Medulla oblongata (tissue), 1 donor: ENCODE data around the gene MORC3.
"Not testable (repeated sequence)": the region's sequence is repeated elsewhere in the genome, so short reads cannot be mapped to it uniquely, and the experiment has no call there.

Source experiments
- DNase-seq: peaks from one replicate; pipeline ENCODE4 v3.0.0-alpha.2; 2015; ENCODE audit errors: extremely low spot score

The MORC3 gene

DNA sequence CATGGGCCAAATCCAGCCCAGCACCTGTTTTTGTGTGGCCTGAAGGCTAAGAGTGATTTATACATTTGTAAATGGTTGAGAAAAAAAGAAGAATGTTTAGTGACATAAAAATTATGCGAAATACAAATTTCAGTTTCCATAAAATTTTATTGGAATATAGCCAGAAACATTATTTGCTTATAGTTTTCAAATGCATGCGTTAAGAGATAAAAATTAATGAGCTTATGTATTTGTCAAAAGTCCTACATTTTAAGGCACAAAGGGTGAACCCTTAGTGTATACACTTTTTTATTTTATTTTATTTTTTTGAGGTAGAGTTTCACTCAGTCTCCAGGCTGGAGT lies 2.1 kb downstream of the MORC3 start:
- DNase-seq = no peak

DNA sequence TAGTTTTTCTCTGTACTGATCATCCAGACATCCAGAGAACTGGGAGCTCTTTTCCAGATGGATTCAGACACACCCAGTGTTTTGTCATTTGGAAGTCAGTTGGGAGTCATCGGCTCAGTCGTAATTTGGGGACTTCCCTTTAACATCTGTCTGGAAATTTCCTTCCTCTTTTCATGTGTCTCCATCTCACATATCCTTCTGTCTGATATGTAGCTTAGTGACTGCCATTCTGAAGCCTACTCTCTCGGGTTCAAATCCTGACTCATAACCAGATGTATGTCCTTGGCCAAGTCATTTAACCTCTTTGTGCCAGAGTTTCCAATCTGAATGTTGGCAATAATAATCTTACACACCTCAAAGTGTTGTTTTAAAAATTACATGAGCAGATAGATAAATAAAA lies 3.0 kb downstream of the MORC3 start:
- DNase-seq = peak; percentile 52

DNA sequence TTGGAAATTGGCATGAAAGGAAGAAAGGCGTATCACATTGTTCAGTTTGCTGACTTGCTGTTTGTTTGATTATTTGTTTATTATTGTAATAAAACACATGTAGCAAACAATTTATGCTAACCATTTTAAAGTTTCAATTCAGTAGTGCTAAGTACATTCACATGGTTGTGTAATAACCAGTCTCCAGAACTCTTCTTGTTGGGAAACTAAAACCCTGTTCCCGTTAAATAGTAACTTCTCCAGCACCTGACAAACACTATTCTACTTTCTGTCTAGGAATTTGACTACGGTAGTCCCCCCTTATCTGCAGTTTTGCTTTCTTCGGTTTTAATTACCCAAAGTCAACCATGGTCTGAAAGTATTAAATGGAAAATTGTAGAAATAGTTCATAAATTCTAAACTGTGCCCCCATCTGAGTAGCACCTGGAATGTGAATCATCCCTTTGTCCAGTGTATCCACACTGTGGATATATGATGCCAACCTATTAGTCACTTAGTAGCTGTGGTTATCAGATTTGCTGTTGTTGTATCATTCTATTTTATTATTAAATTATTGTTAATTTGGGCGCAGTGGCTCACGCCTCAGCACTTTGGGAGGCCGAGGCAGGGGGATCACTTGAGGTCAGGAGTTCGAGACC lies 5.5 kb downstream of the MORC3 start:
- DNase-seq = no peak

DNA sequence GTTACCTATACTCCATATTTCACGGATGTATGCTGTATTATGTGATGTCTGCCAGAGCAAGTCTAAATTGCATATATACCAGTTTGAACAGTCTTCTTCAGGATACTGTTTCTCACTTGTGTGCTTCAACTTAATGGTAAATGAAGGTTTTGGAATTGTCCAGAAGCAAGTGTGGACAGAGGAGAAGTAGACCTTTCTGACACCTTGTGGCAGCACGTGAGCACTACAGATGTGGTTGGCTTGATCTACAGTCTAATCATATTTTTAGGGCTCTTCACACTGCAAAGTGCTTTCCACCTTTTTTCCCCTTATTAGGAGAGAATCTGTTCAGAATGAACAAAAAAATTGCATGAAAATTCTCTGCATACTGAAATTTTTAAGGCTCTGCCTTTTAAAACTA lies 10.9 kb downstream of the MORC3 start:
- DNase-seq = peak; percentile 66

DNA sequence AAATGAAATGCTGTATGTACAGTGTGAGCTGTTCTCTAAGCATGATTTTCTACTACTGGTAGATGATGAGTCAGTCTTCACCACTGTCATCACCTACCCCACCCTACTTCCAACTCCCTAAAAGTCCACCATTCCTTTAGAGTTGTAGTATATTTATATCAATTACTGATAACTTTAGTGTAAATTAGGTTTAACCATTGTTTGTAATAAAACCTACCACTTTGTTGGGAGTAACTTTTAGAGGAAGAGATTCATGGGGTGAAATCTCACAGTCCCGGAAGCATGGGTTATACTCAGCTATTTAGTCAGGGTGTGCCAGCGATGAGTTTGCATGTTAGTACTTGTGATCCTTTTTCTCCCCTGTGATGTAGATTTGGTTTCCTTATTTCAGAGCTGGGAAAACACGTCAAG lies 17.1 kb downstream of the MORC3 start:
- DNase-seq = no peak

DNA sequence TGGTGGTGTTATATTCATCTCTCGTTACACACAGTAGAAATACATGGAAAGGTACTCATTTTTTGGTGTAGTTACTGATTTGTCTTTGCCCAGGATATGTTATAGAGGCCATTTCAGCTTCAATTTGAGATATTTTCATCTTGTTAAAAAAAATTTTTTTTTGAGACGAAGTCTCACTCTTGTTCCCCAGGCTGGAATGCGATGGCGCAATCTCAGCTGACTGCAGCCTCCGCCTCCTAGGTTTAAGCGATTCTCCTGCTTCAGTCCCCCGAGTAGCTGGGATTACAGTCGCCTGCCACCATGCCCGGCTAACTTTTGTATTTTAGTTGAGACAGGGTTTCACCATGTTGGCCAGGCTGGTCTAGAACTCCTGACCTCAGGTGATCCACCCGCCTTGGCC lies 19.0 kb downstream of the MORC3 start:
- DNase-seq = no peak

DNA sequence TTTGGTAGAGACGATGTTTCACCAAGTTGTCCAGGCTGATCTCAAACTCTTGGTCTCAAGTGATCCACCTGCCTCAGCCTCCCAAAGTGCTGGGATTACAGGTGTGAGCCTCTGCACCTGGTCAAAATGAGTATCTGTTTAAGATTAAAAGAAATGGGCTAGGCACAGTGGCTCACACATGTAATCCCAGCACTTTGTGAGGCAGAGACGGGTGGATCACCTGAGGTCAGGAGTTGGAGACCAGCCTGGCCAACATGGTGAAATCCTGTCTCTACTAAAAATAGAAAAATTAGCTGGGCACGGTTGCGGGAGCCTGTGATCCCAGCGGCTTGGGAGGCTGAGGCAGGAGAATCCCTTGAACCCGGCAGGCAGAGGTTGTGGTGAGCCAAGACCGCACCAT lies 22.6 kb downstream of the MORC3 start:
- DNase-seq = not testable (repeated sequence)

DNA sequence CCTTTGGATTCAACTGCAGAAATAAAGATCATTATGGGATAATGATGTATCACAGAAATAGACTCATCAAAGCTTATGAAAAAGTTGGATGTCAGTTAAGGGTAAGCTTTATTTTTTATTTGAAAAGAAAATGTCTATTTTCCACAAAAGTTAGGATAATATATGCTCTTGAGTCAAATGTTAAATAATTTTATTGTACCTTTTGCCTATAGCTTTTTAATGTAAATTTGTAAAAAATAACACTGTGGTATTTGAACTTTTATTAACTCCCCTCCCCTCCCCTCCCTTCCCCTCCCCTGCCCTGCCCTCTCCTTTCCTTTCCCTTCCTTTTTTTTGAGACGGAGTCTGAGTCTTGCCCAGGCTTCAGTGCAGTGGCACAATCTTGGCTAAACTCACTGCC lies 24.9 kb downstream of the MORC3 start:
- no peak for DNase-seq

DNA sequence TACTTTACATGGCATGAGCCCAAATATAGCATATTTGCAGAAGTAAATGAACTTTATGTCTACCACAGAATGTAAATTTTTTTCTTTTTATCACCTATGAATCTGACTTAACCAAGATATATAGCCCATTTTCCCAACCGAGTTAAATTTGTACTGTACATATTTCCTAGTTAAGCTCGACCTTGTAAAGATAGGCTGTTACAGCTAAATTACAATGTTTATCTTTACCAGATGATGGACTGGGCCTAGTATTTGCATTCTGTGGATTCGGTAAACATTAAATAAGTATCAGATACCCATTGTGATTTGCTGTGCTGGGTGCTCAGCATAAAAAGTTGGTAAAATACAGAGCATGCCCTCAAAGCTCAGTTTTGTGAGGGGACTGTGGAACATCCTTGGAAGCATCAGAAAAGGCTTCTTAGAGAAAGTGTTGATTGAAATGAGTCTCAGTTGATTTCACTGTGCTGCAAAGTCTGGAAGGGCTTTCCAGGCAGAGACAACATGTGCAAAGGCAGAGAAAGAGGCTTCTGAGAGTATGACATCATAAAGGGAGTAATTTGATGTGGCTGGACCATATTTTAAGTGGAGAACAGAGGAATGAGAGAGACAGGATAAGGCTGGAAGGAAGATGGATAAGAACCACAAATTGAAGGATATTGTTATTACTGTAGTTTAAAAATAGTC lies 27.4 kb downstream of the MORC3 start:
- no peak for DNase-seq

DNA sequence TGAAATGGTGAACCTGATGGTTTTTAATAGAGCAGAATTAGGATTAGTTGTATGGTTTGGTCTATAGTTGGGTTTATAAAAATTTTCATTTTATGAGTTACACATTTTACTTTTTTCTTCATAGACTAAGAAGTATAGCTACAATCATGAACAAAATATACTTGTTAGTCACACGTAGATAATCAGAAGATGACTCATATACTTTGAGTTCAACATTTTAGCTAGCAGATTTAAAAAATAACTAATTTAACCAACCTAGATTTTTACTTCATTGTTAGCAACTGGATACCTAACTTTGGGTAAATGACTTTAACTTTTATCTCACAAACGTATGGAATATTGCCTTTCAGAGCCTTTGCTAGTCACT lies 27.9 kb downstream of the MORC3 start:
- DNase-seq = no peak

DNA sequence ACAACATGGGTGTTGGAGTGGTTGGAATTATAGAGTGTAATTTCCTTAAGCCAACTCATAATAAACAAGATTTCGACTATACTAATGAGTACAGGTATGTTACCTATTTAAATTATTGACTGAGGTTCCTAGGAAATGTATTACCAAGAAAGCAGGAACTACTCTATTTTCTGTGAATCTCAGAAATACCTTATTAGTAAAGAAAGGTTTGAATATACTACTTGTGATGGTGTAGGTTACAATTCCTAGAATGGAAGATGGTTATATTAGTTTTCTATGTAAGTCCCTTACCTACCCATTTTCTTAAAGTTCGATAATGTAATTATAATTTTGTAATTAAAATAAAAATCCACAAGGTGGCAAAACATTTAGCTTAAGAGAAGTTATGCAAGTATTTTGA lies 29.3 kb downstream of the MORC3 start:
- no peak for DNase-seq

DNA sequence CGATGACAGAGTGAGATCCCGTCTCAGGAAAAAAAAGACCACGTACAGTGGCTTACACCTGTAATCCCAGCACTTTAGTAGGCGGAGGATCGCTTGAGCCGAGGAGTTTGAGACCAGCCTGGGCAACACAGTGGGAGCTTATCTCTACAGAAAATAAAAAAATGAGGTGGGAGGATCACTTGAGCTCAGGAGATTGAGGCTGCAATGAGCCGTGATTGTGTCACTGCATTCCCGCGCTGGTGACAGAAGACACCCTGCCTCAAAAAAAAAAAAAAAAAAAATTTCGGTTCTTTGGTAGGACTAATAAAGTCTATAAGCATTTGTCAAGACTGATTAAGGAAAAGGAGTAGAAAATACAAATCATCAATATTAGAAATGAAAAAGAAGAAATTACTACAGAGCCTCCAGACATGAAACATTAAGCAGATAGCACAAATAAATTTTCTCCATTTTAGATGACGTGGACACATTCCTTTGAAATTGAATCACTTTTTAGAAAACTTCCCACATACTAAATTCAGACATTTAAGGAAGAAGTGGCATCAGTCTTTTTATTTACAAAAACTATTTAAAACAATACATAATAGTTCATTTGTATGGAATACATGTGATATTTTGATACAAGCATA lies 30.4 kb downstream of the MORC3 start:
- DNase-seq = no peak

DNA sequence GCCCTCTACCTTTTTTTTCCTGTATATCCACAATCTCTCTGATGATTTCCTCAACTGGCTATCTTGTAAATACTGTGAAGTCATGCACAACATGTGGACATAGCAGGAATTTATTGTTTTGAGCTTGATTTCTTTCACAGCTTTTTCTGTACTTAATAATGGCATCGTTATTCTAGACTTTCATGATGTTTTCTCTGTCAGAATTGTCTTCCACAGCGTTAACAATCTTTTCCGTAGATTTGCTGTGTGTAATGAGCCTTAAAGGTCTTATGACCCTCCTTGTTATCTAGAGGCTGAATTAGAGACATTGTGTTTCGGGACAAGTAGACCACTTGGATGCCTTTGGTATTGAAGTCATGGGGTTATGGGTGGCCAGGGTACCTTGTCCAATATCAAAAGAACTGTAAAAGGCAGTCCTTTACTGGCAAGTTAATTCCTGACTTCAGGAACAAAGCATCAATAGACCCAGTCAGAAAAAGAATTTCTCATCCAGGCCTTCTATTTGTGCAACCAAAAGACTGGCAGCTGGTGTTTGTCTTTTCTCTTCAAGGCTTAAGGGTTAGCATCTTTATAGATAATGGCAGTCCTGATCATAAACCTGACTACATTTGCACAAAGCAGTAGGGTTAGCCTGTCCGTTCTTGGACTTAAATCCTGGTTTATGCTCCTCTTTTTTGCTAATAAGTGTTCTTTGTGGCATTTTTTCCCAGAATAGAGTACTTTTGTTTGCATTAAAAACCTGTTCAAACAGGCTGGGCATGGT lies 35.1 kb downstream of the MORC3 start:
- peak; percentile 16 for DNase-seq

DNA sequence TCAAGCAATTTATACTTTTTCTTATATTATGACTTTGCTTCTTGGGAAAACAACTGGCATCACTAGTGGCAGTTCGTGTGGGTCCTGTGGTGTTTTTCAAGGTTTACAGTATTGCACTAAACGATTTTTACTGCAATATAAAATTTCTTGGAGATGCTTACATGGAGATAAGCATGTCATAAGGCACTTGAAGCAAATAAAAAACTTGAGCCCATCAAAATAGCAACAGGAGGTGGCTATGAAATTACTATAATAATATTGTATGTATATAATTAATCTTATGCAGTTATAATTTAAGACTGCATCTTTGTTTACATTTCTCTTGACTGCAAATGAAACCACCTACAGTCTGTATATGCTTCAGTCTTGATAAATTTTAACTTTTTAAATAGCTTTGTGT lies 35.9 kb downstream of the MORC3 start:
- no peak for DNase-seq

DNA sequence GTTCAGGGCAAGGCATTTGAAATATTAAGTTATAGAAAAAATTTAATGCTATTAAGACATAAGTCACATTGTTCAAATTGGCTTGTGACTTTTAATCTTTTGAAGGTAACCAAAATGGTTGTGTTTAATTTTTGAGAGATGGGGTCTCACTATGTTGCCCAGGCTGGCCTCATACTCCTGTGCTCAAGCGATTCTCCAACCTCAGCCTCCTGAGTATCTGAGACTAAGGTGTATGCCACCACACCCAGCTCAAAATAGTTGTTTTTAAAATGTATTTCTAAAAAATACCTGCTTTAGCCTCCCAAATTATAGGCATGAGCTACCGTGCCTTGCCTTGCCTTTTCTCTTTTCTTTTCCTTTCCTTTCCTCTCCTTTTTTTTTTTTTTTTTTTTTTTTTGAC lies 39.2 kb downstream of the MORC3 start:
- DNase-seq = no peak

DNA sequence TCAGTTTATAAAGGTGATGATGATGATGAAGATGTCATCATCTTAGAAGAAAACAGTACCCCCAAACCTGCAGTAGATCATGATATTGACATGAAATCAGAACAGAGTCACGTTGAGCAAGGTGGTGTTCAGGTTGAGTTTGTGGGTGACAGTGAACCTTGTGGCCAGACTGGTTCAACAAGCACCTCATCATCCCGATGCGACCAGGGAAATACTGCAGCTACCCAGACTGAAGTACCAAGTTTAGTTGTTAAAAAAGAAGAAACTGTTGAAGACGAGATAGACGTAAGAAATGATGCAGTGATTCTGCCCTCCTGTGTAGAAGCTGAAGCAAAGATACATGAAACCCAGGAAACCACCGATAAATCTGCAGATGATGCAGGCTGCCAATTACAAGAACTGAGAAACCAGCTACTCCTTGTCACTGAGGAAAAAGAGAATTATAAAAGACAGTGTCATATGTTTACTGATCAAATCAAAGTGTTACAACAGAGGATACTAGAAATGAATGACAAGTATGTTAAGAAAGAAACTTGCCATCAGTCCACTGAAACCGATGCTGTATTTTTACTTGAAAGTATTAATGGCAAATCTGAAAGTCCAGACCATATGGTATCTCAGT lies 49.2 kb downstream of the MORC3 start:
- no peak for DNase-seq

DNA sequence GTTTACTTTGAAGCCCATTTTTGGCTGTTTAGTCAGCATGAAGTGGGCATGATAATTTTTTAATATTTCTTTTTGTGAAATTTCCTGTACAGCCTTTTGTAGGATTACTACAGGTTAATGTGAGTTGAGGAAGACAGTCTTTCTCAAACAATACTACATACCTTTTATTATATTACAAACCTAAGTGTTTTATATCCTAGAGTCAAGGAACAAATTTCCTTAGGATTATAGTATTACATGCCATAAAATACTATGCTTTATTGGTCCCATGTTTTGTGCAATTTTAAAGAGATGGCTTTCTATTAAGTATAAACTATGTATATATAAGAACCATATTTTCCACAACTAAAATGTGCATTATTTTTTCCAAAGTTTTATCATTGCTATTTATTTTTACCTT lies 56.0 kb downstream of the MORC3 start:
- no peak for DNase-seq

DNA sequence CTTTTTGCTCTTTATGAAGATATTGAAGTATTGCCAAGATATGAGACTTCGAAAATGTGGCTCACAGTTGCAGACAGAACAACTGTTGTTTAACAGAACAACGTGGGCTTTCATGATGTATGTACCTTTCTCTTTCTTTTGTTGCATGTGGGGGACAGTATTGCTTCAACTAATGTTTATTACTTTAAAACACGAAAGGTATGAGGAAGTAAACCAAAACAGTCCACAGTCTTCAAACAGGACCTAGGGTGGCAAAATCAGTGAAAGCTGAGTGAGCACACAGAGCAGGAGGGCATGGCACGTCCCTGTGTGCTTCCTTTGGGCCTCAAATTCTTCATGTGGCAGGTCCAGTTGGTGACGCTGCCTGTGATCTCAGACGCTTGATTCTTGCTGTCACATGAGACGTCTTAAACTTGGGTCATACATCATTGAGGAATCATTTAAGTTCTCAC lies 57.4 kb downstream of the MORC3 start:
- DNase-seq = no peak

DNA sequence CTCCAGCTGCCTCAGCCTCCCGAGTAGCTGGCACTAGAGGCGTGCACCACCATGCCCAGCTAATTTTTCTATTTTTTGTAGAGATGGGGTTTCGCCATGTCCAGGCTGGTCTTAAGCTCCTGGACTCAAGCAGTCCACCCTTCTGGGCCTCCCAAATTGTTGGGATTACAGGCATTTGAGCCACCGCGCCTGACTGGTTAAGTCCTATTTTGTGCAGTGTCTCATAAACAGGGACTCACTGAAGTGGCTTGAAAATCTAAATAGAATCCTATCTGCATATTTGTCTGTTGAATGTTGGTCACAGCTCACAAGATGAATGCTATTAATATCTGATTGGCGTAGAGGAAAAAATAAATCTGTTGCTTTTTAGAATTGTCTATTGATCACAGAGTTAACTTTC lies 59.3 kb downstream of the MORC3 start:
- DNase-seq = no peak

DNA sequence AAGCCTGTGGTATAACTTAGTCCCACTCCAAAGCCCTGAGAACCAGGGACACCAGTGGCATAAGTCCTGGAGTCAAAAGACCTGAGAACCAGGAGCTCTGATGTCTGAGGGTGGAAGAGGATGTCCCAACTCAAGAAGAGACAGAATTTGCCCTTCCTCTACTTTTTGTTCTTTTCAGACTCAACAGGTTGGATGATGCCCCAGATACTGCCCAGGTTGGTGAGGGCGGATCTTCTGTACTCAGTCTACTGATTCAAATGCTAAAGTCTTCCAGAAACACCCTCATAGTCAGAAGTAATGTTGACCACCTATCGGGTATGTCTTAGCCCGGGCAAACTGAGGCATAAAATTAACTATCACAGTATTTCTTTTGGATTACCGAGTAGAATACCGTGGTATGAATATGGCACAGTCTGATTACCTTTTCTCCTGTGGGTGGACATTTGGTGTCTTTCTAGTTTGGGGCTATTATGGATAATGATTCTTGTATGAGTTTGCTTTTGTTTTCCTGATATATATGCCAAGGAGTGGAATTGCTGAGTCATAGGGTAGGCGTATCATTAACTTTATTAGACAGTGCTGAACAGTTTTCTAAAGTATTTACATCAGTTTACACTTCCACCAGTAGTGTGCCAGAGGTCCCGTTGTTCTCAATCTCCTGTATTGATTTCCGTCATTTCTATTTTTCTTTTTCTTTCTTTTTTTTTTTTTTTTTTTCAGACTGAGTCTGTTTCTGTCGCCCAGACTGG lies 62.0 kb downstream of the MORC3 start:
- no peak for DNase-seq

DNA sequence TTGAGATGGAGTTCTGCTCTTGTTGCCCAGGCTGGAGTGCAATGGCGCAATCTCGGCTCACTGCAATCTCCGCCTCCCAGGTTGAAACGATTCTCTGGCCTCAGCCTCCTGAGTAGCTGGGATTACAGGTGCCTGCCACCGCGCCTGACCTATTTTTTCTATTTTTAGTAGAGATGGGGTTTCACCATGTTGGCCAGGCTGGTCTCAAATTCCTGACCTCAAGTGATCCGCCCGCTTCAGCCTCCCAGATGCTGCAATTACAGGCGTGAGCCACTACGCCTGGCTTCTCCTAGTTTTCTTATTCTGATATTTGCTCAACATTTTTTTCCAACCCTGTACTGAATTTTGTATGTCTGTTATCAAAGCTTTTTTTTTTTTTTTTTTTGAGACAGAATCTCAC lies 62.7 kb downstream of the MORC3 start:
- DNase-seq = not testable (repeated sequence)

DNA sequence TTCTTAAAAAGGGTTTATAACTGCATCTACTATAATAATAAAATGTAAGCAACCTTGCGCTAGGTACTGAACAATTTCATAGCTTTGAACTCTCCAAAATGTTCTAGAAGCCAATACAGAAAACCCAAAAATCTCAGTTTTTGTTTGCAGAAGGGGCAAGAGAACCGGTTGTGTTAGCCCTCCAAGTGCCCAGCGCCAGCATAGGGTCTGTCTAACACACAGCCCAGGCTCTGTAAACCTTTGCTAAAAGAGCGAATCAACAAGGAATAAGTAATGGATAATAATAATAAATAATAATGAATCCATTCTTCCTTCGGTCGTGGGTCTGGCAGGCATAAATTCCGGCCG lies 64.9 kb downstream of the MORC3 start:
- DNase-seq = no peak
